HL-60 (cell line): ENCODE data around the gene IGSF1.

ENCODE experiments used
- GABPA ChIP-seq: IDR thresholded peaks from 2 replicates; pipeline ENCODE4 v1.6.1; 2012; ENCODE audit warnings: low read depth
- POLR2AphosphoS5 ChIP-seq: IDR thresholded peaks from 2 replicates; pipeline ENCODE4 v1.6.1; 2012; ENCODE audit warnings: low read depth
- TF ChIP-seq, protein P1 (sequence below): IDR thresholded peaks from one replicate; pipeline ENCODE4 v1.5.1; 2011; ENCODE audit warnings: low read length, control low read depth, inconsistent platforms; ENCODE audit not compliant: insufficient read depth

DNA sequence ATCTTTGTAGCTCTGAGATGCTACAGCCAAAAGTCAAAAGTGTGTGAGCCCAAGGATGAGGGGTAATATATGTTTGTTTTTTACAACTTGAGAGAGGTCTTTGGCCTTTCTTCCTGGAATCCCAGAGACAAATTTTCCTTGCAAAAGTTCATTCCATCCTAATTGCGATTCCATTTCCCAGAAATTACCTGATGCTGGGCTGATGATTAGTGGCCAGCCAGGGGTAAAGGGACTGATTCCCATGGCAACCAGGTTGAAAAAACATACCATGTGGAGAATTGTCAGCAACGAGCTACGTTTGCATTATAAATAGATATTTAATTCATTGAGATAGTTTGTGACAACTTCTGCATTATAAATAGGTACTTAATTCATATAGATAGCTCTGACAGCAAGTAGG is 17.8 kb downstream of the IGSF1 start:
- TF ChIP-seq GABPA (no peak), POLR2AphosphoS5 (no peak)
- TF ChIP-seq, protein P1, sequence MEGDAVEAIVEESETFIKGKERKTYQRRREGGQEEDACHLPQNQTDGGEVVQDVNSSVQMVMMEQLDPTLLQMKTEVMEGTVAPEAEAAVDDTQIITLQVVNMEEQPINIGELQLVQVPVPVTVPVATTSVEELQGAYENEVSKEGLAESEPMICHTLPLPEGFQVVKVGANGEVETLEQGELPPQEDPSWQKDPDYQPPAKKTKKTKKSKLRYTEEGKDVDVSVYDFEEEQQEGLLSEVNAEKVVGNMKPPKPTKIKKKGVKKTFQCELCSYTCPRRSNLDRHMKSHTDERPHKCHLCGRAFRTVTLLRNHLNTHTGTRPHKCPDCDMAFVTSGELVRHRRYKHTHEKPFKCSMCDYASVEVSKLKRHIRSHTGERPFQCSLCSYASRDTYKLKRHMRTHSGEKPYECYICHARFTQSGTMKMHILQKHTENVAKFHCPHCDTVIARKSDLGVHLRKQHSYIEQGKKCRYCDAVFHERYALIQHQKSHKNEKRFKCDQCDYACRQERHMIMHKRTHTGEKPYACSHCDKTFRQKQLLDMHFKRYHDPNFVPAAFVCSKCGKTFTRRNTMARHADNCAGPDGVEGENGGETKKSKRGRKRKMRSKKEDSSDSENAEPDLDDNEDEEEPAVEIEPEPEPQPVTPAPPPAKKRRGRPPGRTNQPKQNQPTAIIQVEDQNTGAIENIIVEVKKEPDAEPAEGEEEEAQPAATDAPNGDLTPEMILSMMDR = no peak
